K562 (cell line): ENCODE measurements around the gene SIM1. TPM values are rescaled to one million over a fixed set of nuclear protein-coding genes. Genes with fewer than 3 reads are reported as not detected.

ENCODE experiments used
- ATAC-seq: fragments of 200-7000 bp; cut with Tn5 transposase; 3 replicates; pipeline ENCODE4 v1.9.1; 2020; ENCODE audit warnings: moderate library complexity
- BruUV-seq: library from RNA; stranded (reverse); fragments of 400-500 nt; replicated peaks from 2 replicates; lab custom pipeline; 2021; lab: Mats Ljungman, UMichigan
- CTCF ChIA-PET: fragments of 300-600 bp; formaldehyde crosslinking; extraction: SDS; loops from one replicate; lab custom pipeline; 2021; ENCODE audit warnings: low intra/inter-chr PET ratio; lab: Yijun Ruan, JAX
- POLR2A ChIA-PET: fragments of 300-600, 350-650 bp; sonication (Branson Sonifier 250); formaldehyde crosslinking; extraction: SDS; loops from one replicate; lab custom pipeline; 2021; ENCODE audit warnings: antibody characterized with exemption, inconsistent platforms; lab: Yijun Ruan, JAX
- DNase-seq, 4 experiments: peaks; one replicate each; pipeline versions ENCODE4 v3.0.0 to v3.0.0-alpha.2; 2011 to 2018; ENCODE audit warnings: low spot score in 3 of 4, mixed read lengths in 3 of 4; ENCODE audit errors: extremely low read depth in 1 of 4
- FAIRE-seq: peaks from 2 replicates; lab custom pipeline; 2011; peaks lifted over from hg19 to GRCh38; lab: Jason Lieb, UNC
- H2AFZ ChIP-seq: 2 replicates; pipeline ENCODE4 v1.6.0; 2011; ENCODE audit warnings: low read depth, low read length, control low read depth, inconsistent platforms
- H3K27ac ChIP-seq: fragments of 200-600 bp; 3 replicates; pipeline ENCODE4 v1.8.0; 2011; ENCODE audit warnings: low read depth, mild to moderate bottlenecking, control low read depth, inconsistent platforms, low read length, moderate library complexity, mixed read lengths; ENCODE audit errors: extremely low read depth
- H3K27me3 ChIP-seq, 2 experiments: fragments of 300-600 bp in 1 of 2; 2 replicates in 1 of 2; 3 replicates in 1 of 2; pipeline versions ENCODE4 v1.6.0 to v1.8.0; 2011; ENCODE audit warnings: inconsistent platforms in 2 of 2, low read length in 2 of 2, mild to moderate bottlenecking in 1 of 2, mixed read lengths in 1 of 2, moderate library complexity in 1 of 2; ENCODE audit not compliant: control insufficient read depth in 2 of 2, insufficient read depth in 2 of 2
- H3K36me3 ChIP-seq: fragments of 300-600 bp; 3 replicates; pipeline ENCODE4 v1.8.0; 2011; ENCODE audit warnings: mild to moderate bottlenecking, low read length, inconsistent platforms; ENCODE audit not compliant: control insufficient read depth, insufficient read depth
- H3K4me1 ChIP-seq, 2 experiments: fragments of 200-600 bp in 1 of 2; replicated peaks in 1 of 2; 2 replicates in 1 of 2; 3 replicates in 1 of 2; pipeline versions ENCODE4 v1.5.1 to v1.8.0; 2011; ENCODE audit warnings: inconsistent platforms in 2 of 2, low read length in 2 of 2, mild to moderate bottlenecking in 1 of 2, mixed read lengths in 1 of 2, moderate library complexity in 1 of 2; ENCODE audit not compliant: control insufficient read depth in 2 of 2, insufficient read depth in 2 of 2
- H3K4me2 ChIP-seq: 2 replicates; pipeline ENCODE4 v1.6.1; 2011; ENCODE audit warnings: low read length, control low read depth, inconsistent platforms, mixed read lengths; ENCODE audit not compliant: insufficient read depth
- H3K4me3 ChIP-seq: fragments of 200-600 bp; sonication (generic), shearing (Covaris generic); 2 replicates; pipeline ENCODE4 v1.5.1; 2016; ENCODE audit warnings: control low read depth, inconsistent platforms
- H3K79me2 ChIP-seq: fragments of 200-600 bp; 3 replicates; pipeline ENCODE4 v1.8.0; 2011; ENCODE audit warnings: low read length, inconsistent platforms; ENCODE audit not compliant: control insufficient read depth, insufficient read depth
- H3K9ac ChIP-seq, 2 experiments: 2 replicates each; pipeline versions ENCODE4 v1.6.0 to v1.6.1; 2011; ENCODE audit warnings: low read depth in 2 of 2, low read length in 2 of 2, control low read depth in 1 of 2, inconsistent platforms in 1 of 2, mild to moderate bottlenecking in 1 of 2, mixed read lengths in 1 of 2; ENCODE audit not compliant: insufficient read depth in 1 of 2
- H3K9me1 ChIP-seq: one replicate; pipeline ENCODE4 v1.6.0; 2011; ENCODE audit warnings: inconsistent platforms, mild to moderate bottlenecking, low read length, moderate library complexity; ENCODE audit not compliant: control insufficient read depth, insufficient read depth
- H3K9me3 ChIP-seq: replicated peaks from 2 replicates; pipeline ENCODE4 v1.5.1; 2011; ENCODE audit warnings: low read depth, low read length, inconsistent platforms; ENCODE audit not compliant: control insufficient read depth, insufficient read depth
- H4K20me1 ChIP-seq: replicated peaks from 2 replicates; pipeline ENCODE4 v1.6.1; 2011; ENCODE audit warnings: low read length, inconsistent platforms, mixed read lengths; ENCODE audit not compliant: control insufficient read depth, insufficient read depth
- ATF6 ChIP-seq: sonication (generic); formaldehyde crosslinking; IDR thresholded peaks from 2 replicates; pipeline ENCODE4 v1.4.0; 2020; ENCODE audit warnings: mild to moderate bottlenecking, missing genetic modification reagents
- FOXP4 ChIP-seq: sonication (generic); formaldehyde crosslinking; IDR thresholded peaks from 2 replicates; pipeline ENCODE4 v1.8.0; 2022; ENCODE audit warnings: mild to moderate bottlenecking, missing genetic modification reagents, borderline replicate concordance
- RBM14 ChIP-seq: fragments of 200-400 bp; formaldehyde crosslinking; IDR thresholded peaks from 2 replicates; pipeline ENCODE4 v1.6.1; 2018; ENCODE audit warnings: low read depth, mild to moderate bottlenecking, low read length, moderate library complexity, borderline replicate concordance; ENCODE audit not compliant: insufficient read depth
- REST ChIP-seq, 2 experiments: fragments of 450-650 bp; formaldehyde crosslinking in 1 of 2; IDR thresholded peaks; 2 replicates each; pipeline versions ENCODE4 v1.4.0 to v1.6.1; 2014 to 2020; ENCODE audit warnings: mild to moderate bottlenecking in 2 of 2, borderline replicate concordance in 1 of 2, low read depth in 1 of 2
- WGBS: fragments of 100-300 bp; shearing (Covaris generic); methylation state at CpG from one replicate; pipeline ENCODE4 v1.1.6; 2016; ENCODE audit warnings: low coverage, mixed read lengths; ENCODE audit not compliant: insufficient coverage; ENCODE audit errors: missing lambda C conversion rate; 5-methylcytosine and 5-hydroxymethylcytosine counted together
- in situ Hi-C: fragments of 300-500 bp; cut with MboI; formaldehyde crosslinking; loops from 4 replicates; pipeline ENCODE4 v1.15.0; 2018; ENCODE audit warnings: inconsistent platforms, mixed read lengths
- intact Hi-C: fragments of 100-400 bp; cut with micrococcal nuclease; formaldehyde crosslinking; loops from 2 replicates; pipeline ENCODE4 v1.14.2; 2022
- polyA plus RNA-seq, 8 experiments: library from polyadenylated mRNA; depleted of rRNA in 4 of 8; stranded (reverse) in 5 of 8; unstranded in 3 of 8; fragments of >200 nt; fragmentation: Nextera tagmentation in 2 of 8; fragmentation: Illumina TruSeq in 1 of 8; extraction: Ambion mirVana in 2 of 8; extraction: Trizol in 1 of 8; gene quantifications; 2 replicates each; pipeline versions ENCODE4 v1.2.1 to v1.2.3, GENCODE V29; 2011 to 2014; ENCODE audit warnings: inconsistent platforms in 1 of 8, missing spikeins in 1 of 8
- total RNA-seq, 7 experiments: library from RNA; depleted of rRNA in 6 of 7; stranded (reverse); fragments of >200 nt in 6 of 7; fragmentation: Illumina TruSeq in 2 of 7; extraction: Trizol in 2 of 7; gene quantifications; 2 replicates each; pipeline versions ENCODE4 v1.2.1 to v1.2.3, GENCODE V29; 2011 to 2021; ENCODE audit warnings: low replicate concordance in 1 of 7

SIM1 gene
- total and polyA plus RNA-seq, 9 of the 15 experiments (the other 6 are each of a cell fraction or from before 2014, with no cell fraction given), result not detected

- Histone ChIP-seq H3K4me1 (no peaks in the 10 kb centered on the region), H3K9me3 (no peaks in the 10 kb centered on the region), H4K20me1 (no peaks in the 10 kb centered on the region), H3K27ac (no peak overlapping the region), H3K9me1 (no peaks in the 10 kb centered on the region), H3K27me3 (peaks cover 0 to 5% of the 10 kb centered on the region in 2 experiments; a peak in 1 of 5 replicates), H3K36me3 (no peaks in the 10 kb centered on the region), H3K9ac (no peak overlapping the region), H3K4me3 (no peak overlapping the region), H2AFZ (no peak overlapping the region), H3K79me2 (no peaks in the 10 kb centered on the region), H3K4me2 (no peak overlapping the region)
- FAIRE-seq (no peak), DNase-seq (no peak), ATAC-seq (no peak)
- BruUV-seq, result no TSS peak
- WGBS, result 0% methylated on average over 5 of the region's 5 CpGs
- in situ Hi-C loops (no loop called here), intact Hi-C loops (no loop called here)
- ChIA-PET POLR2A (interaction anchor here (0.8 kb wide), 1 partner anchor 11 kb away, joined by 3 read pairs; no protein-coding TSS in a partner anchor), CTCF (no interaction called here)
- no peak for TF ChIP-seq RBM14
- TF ChIP-seq FOXP4 (CRISPR knock-in tag), result no peak
- TF ChIP-seq ATF6 (CRISPR knock-in tag), result no peak
- no peak for TF ChIP-seq REST (IDR thresholded peaks at IDR 0.05; ENCODE audit: borderline replicate concordance)
- TF ChIP-seq REST (CRISPR knock-in tag; IDR thresholded peaks at IDR 0.05; ENCODE audit: low read depth), result no peak
Observed at GRCh38 chr6:100433726-100434435, 30.8 kb downstream of the SIM1 start.
